ES-I3 (cell line): Measurements from ENCODE around the gene SAG.

Experiments
- H3K36me3 ChIP-seq: 2 replicates; pipeline ENCODE4 v1.6.1; 2013; ENCODE audit warnings: mild to moderate bottlenecking, low read length, control low read depth, moderate library complexity; ENCODE audit not compliant: insufficient read depth
- H3K4me1 ChIP-seq: 2 replicates; pipeline ENCODE4 v1.6.1; 2013; ENCODE audit warnings: mild to moderate bottlenecking, control low read depth, low read length; ENCODE audit not compliant: insufficient read depth
- H3K9ac ChIP-seq: 2 replicates; pipeline ENCODE4 v1.6.1; 2013; ENCODE audit warnings: low read depth, mild to moderate bottlenecking, low read length, moderate library complexity
- H3K9me3 ChIP-seq: 2 replicates; pipeline ENCODE4 v1.6.1; 2013; ENCODE audit warnings: mild to moderate bottlenecking, low read length, moderate library complexity; ENCODE audit not compliant: control insufficient read depth, insufficient read depth

Gene SAG

GRCh38 chr2:233350708-233351107 is 43.1 kb downstream of the SAG start:
- Histone ChIP-seq H3K4me1 (peaks cover 9% of the 10 kb centered on the region; the same call in 1 of the 2 replicates), H3K9me3 (no peaks in the 10 kb centered on the region), H3K9ac (no peak overlapping the region), H3K36me3 (no peaks in the 10 kb centered on the region)

- Histone ChIP-seq H3K9me3 (no peaks in the 10 kb centered on the region), H3K36me3 (no peaks in the 10 kb centered on the region), H3K4me1 (peaks cover 9% of the 10 kb centered on the region; the same call in 1 of the 2 replicates), H3K9ac (no peak overlapping the region)
Observed at GRCh38 chr2:233351423-233351822, 43.8 kb downstream of the SAG start.

GRCh38 chr2:233352141-233352842 is 44.7 kb downstream of the SAG start:
- H3K9ac ChIP-seq = no peak overlapping the region
- no peaks in the 10 kb centered on the region for H3K36me3 ChIP-seq
- H3K4me1 ChIP-seq = peaks cover 9% of the 10 kb centered on the region; the same call in 1 of the 2 replicates
- no peaks in the 10 kb centered on the region for H3K9me3 ChIP-seq

GRCh38 chr2:233353101-233353768 is 45.6 kb downstream of the SAG start:
- Histone ChIP-seq H3K9ac (peak overlapping the region; percentile 92; the same call in 1 of the 2 replicates), H3K4me1 (peaks cover 9% of the 10 kb centered on the region; the same call in 1 of the 2 replicates), H3K9me3 (no peaks in the 10 kb centered on the region), H3K36me3 (no peaks in the 10 kb centered on the region)

- peak within 1 kb of the TSS; percentile 92 for H3K9ac ChIP-seq
- H3K9me3 ChIP-seq = no peaks in the 10 kb centered on the region
- H3K36me3 ChIP-seq = no peaks in the 10 kb centered on the region
- H3K4me1 ChIP-seq = peaks cover 9% of the 10 kb centered on the region; the same call in 1 of the 2 replicates
Observed at GRCh38 chr2:233353769-233354499, 46.3 kb downstream of the SAG start, which contains the start of gene DGKD. Gene DGKD, plus strand, starts transcription at chr2:233354494. Its CDS starts 25 bp downstream, at chr2:233354519.

GRCh38 chr2:233354500-233354924 is 46.9 kb downstream of the SAG start:
- Histone ChIP-seq H3K9me3 (no peaks in the 10 kb centered on the region), H3K4me1 (peaks cover 9% of the 10 kb centered on the region; the same call in 1 of the 2 replicates), H3K36me3 (no peaks in the 10 kb centered on the region), H3K9ac (peak overlapping the region; percentile 59; the same call in 1 of the 2 replicates)

GRCh38 chr2:233354971-233355574 is 47.5 kb downstream of the SAG start:
- Histone ChIP-seq H3K9me3 (no peaks in the 10 kb centered on the region), H3K4me1 (peaks cover 9% of the 10 kb centered on the region; the same call in 1 of the 2 replicates), H3K9ac (peak overlapping the region; percentile 59), H3K36me3 (no peaks in the 10 kb centered on the region)

GRCh38 chr2:233355916-233356315 is 48.3 kb downstream of the SAG start:
- Histone ChIP-seq H3K4me1 (peaks cover 3% of the 10 kb centered on the region; the same call in 1 of the 2 replicates), H3K9ac (no peak overlapping the region; the same call in 1 of the 2 replicates), H3K36me3 (no peaks in the 10 kb centered on the region), H3K9me3 (no peaks in the 10 kb centered on the region)

- no peaks in the 10 kb centered on the region for H3K36me3 ChIP-seq
- no peaks in the 10 kb centered on the region for H3K9me3 ChIP-seq
- peaks cover 2% of the 10 kb centered on the region; the same call in 1 of the 2 replicates for H3K4me1 ChIP-seq
- H3K9ac ChIP-seq = no peak overlapping the region
Observed at GRCh38 chr2:233356546-233357308, 49.1 kb downstream of the SAG start.

- Histone ChIP-seq H3K9me3 (no peaks in the 10 kb centered on the region), H3K4me1 (peaks cover 2% of the 10 kb centered on the region; the same call in 1 of the 2 replicates), H3K36me3 (no peaks in the 10 kb centered on the region), H3K9ac (no peak overlapping the region)
Observed at GRCh38 chr2:233358335-233358734, 50.7 kb downstream of the SAG start.

GRCh38 chr2:233358947-233359346 is 51.3 kb downstream of the SAG start:
- no peaks in the 10 kb centered on the region for H3K36me3 ChIP-seq
- no peak overlapping the region for H3K9ac ChIP-seq
- no peaks in the 10 kb centered on the region for H3K9me3 ChIP-seq
- H3K4me1 ChIP-seq = 0 out of 2 replicates have a peak, but pooled peaks cover 2% of the 10 kb centered on the region

- Histone ChIP-seq H3K4me1 (0 out of 2 replicates have a peak, but pooled peaks cover 2% of the 10 kb centered on the region), H3K9me3 (no peaks in the 10 kb centered on the region), H3K36me3 (no peaks in the 10 kb centered on the region), H3K9ac (no peak overlapping the region)
Observed at GRCh38 chr2:233359823-233360222, 52.2 kb downstream of the SAG start.

- no peak overlapping the region for H3K9ac ChIP-seq
- H3K9me3 ChIP-seq = no peaks in the 10 kb centered on the region
- H3K36me3 ChIP-seq = no peaks in the 10 kb centered on the region
- H3K4me1 ChIP-seq = no peaks in the 10 kb centered on the region
Observed at GRCh38 chr2:233360771-233361176, 53.2 kb downstream of the SAG start.
